ENCODE data around the gene PF4V1.

Gene PF4V1

GRCh38 chr4:73874386-73874785, 21.3 kb downstream of the PF4V1 start:
- TF ChIP-seq CTCF (IDR thresholded peaks at IDR 0.05; ENCODE audit: borderline replicate concordance, insufficient read depth, low read depth, low read length): no peak
- no peak overlapping the region for H3K4me3 ChIP-seq (ENCODE audit: low read depth, low read length)

- no peak for TF ChIP-seq CTCF (IDR thresholded peaks at IDR 0.05; ENCODE audit: borderline replicate concordance, insufficient read depth, low read depth, low read length)
- no peak overlapping the region for H3K4me3 ChIP-seq (ENCODE audit: low read depth, low read length)
These were observed 22.3 kb downstream of the PF4V1 start for GRCh38 chr4:73875401-73875800.

- H3K4me3 ChIP-seq (ENCODE audit: low read depth, low read length): no peak overlapping the region
- TF ChIP-seq CTCF (IDR thresholded peaks at IDR 0.05; ENCODE audit: borderline replicate concordance, insufficient read depth, low read depth, low read length): no peak
These were observed 30.2 kb downstream of the PF4V1 start for GRCh38 chr4:73883306-73883705.

- no peak overlapping the region for H3K4me3 ChIP-seq (ENCODE audit: low read depth, low read length)
- TF ChIP-seq CTCF (IDR thresholded peaks at IDR 0.05; ENCODE audit: borderline replicate concordance, insufficient read depth, low read depth, low read length): no peak
These were observed 32.6 kb downstream of the PF4V1 start for GRCh38 chr4:73885574-73886267.

- no peak for TF ChIP-seq CTCF (IDR thresholded peaks at IDR 0.05; ENCODE audit: borderline replicate concordance, insufficient read depth, low read depth, low read length)
- H3K4me3 ChIP-seq (ENCODE audit: low read depth, low read length): no peak overlapping the region
These were observed 38.2 kb downstream of the PF4V1 start for GRCh38 chr4:73891326-73891725.

GRCh38 chr4:73891739-73892405, 38.8 kb downstream of the PF4V1 start:
- no peak overlapping the region for H3K4me3 ChIP-seq (ENCODE audit: low read depth, low read length)
- TF ChIP-seq CTCF (IDR thresholded peaks at IDR 0.05; ENCODE audit: borderline replicate concordance, insufficient read depth, low read depth, low read length): no peak

GRCh38 chr4:73892966-73893365, 39.9 kb downstream of the PF4V1 start:
- no peak overlapping the region for H3K4me3 ChIP-seq (ENCODE audit: low read depth, low read length)
- TF ChIP-seq CTCF (IDR thresholded peaks at IDR 0.05; ENCODE audit: borderline replicate concordance, insufficient read depth, low read depth, low read length): no peak

All from GM12875 (cell line).